Measurements from ENCODE around the gene WDR53. TPM values are rescaled to one million over a fixed set of nuclear protein-coding genes. Genes with fewer than 3 reads are reported as not detected.

Gene WDR53
- total and polyA plus RNA-seq, 4 experiments from 2014 or later = 25.8 to 38.7 (median 35.2) TPM

- H3K9me3 ChIP-seq (ENCODE audit: control insufficient read depth in 1 of 2, low read length in 2 of 2) = no peaks in the 10 kb centered on the region
- H3K27ac ChIP-seq (ENCODE audit: low read depth, low read length) = no peak overlapping the region
- H3K27me3 Mint-ChIP-seq = peaks cover 0 to 2% of the 10 kb centered on the region in 2 donors
- no peak overlapping the region for H3K4me3 Mint-ChIP-seq
- no peaks in the 10 kb centered on the region for H3K36me3 ChIP-seq (ENCODE audit: insufficient read depth, low read length)
- no peaks in the 10 kb centered on the region for H3K27me3 ChIP-seq (ENCODE audit: insufficient read depth, low read length)
- no peaks in the 10 kb centered on the region for H3K4me1 ChIP-seq (ENCODE audit: insufficient read depth, low read length)
- DNase-seq = peak; percentile 40 to 62 (median 49)
- ChIA-PET POLR2A (ENCODE audit: partially characterized antibody) (interaction anchor here (1.0 kb wide), 1 partner anchor 72 kb away, joined by 4 read pairs; no protein-coding TSS in a partner anchor), CTCF (ENCODE audit: partially characterized antibody) (interaction anchor here (0.6 to 4.5 kb wide), 16 partner anchors 14 to 283 kb away, joined by 3 to 17 read pairs (median 4); partner anchors contain the start of genes FBXO45 and WDR53)
- H3K4me3 ChIP-seq (ENCODE audit: low read length in 2 of 2) = no peak overlapping the region
- H3K9me3 Mint-ChIP-seq = no peaks in the 10 kb centered on the region
- intact Hi-C loops (cut with micrococcal nuclease) = loop anchor here (1.0 to 5.0 kb wide), 6 partner anchors 27 to 431 kb away; partner anchors contain the start of genes FBXO45, PIGZ and WDR53
- H3K27ac Mint-ChIP-seq = peak overlapping the region in 1 of 7 donors; percentile 19
- peaks cover 0 to 3% (median 1%) of the 10 kb centered on the region in 4 donors for H3K4me1 Mint-ChIP-seq
- H3K36me3 Mint-ChIP-seq = no peaks in the 10 kb centered on the region
These were observed 30.9 kb downstream of the WDR53 start for GRCh38 chr3:196537319-196537984.

DNA sequence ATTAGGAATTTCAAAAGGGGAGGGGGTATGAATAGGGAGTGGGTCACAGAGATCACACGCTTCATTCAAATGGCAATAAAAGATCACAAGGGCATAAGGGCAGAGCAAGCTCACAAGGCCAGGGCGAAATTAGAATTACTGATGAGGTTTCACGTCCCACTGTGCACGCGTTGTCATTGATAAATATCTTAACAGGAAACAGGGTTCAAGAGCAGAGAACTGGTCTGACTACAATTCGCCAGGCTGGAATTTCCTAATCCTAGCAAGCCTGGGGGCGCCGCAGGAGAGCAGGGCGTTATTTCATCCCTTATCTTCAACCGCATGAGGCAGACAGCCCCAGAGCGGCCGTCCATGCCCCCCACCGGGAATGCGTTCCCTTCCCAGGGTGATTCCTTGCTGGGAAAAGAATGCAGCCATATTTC lies 35.1 kb downstream of the WDR53 start:
- intact Hi-C loops (cut with micrococcal nuclease) = no loop called here
- POLR2A ChIA-PET (ENCODE audit: partially characterized antibody) = no interaction called here

DNA sequence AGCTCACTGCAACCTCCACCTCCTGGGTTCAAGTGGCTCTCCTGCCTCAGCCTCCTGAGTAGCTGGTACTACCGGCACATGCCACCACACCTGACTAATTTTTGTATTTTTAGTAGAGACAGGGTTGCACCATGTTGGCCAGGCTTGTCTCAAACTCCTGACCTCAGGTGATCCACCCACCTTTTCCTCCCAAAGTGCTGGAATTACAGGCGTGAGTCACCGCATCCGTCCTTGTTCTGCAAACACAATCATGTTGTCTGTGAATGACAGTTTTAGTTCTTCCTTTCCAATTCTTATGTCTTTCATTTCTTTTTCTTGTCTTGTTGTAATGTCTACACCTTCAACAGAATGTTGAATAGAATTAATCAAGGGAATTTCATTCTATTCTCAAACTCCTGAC lies 36.9 kb downstream of the WDR53 start:
- no peaks in the 10 kb centered on the region for H3K4me1 ChIP-seq (ENCODE audit: insufficient read depth, low read length)
- peak overlapping the region in 1 of 7 donors; percentile 52 for H3K27ac Mint-ChIP-seq
- POLR2A ChIA-PET (ENCODE audit: partially characterized antibody) = no interaction called here
- no peaks in the 10 kb centered on the region for H3K9me3 ChIP-seq (ENCODE audit: control insufficient read depth in 1 of 2, low read length in 2 of 2)
- H3K36me3 Mint-ChIP-seq = no peaks in the 10 kb centered on the region
- no peaks in the 10 kb centered on the region for H3K36me3 ChIP-seq (ENCODE audit: insufficient read depth, low read length)
- H3K4me3 Mint-ChIP-seq = no peak overlapping the region
- H3K27me3 Mint-ChIP-seq = peaks cover 0 to 5% of the 10 kb centered on the region in 2 donors
- intact Hi-C loops (cut with micrococcal nuclease) = no loop called here
- CTCF ChIA-PET (ENCODE audit: partially characterized antibody) = interaction anchor here (1.4 to 1.6 kb wide), 2 partner anchors 10 to 78 kb away, joined by 3 to 10 read pairs; no protein-coding TSS in a partner anchor
- H3K27ac ChIP-seq (ENCODE audit: low read depth, low read length) = no peak overlapping the region
- H3K9me3 Mint-ChIP-seq = peaks cover 0 to 4% (median 0%) of the 10 kb centered on the region in 8 donors
- no peaks in the 10 kb centered on the region for H3K27me3 ChIP-seq (ENCODE audit: insufficient read depth, low read length)
- H3K4me3 ChIP-seq (ENCODE audit: low read length in 2 of 2) = no peak overlapping the region
- peaks cover 0 to 7% (median 5%) of the 10 kb centered on the region in 4 donors for H3K4me1 Mint-ChIP-seq
- no peak for DNase-seq

More for the DNA sequence above, 35.1 kb downstream of the WDR53 start:
- Mint-ChIP-seq H3K36me3 (no peaks in the 10 kb centered on the region), H3K27me3 (peaks cover 0 to 4% of the 10 kb centered on the region in 2 donors), H3K4me1 (peaks cover 0 to 4% (median 4%) of the 10 kb centered on the region in 4 donors), H3K4me3 (no peak overlapping the region), H3K27ac (no peak overlapping the region), H3K9me3 (peaks cover 0 to 4% (median 0%) of the 10 kb centered on the region in 8 donors)
- Histone ChIP-seq H3K27me3 (ENCODE audit: insufficient read depth, low read length) (no peaks in the 10 kb centered on the region), H3K4me3 (ENCODE audit: low read length in 2 of 2) (no peak overlapping the region), H3K4me1 (ENCODE audit: insufficient read depth, low read length) (no peaks in the 10 kb centered on the region), H3K36me3 (ENCODE audit: insufficient read depth, low read length) (no peaks in the 10 kb centered on the region), H3K27ac (ENCODE audit: low read depth, low read length) (no peak overlapping the region), H3K9me3 (ENCODE audit: control insufficient read depth in 1 of 2, low read length in 2 of 2) (no peaks in the 10 kb centered on the region)
- CTCF ChIA-PET (ENCODE audit: partially characterized antibody) = no interaction called here
- DNase-seq = no peak

GRCh38 chr3:196528639-196529233 lies 39.6 kb downstream of the WDR53 start:
- peak; percentile 59 to 78 (median 66) for DNase-seq
- POLR2A ChIA-PET (ENCODE audit: partially characterized antibody) = interaction anchor here (0.7 to 2.1 kb wide), 12 partner anchors 15 to 414 kb away, joined by 3 to 29 read pairs (median 4); partner anchors contain the start of genes CEP19, DYNLT2B, FBXO45 and NCBP2
- H3K4me3 ChIP-seq (ENCODE audit: low read length in 2 of 2) = peak overlapping the region; percentile 47 to 60
- H3K4me1 ChIP-seq (ENCODE audit: insufficient read depth, low read length) = no peaks in the 10 kb centered on the region
- no peak overlapping the region for H3K27ac ChIP-seq (ENCODE audit: low read depth, low read length)
- H3K36me3 ChIP-seq (ENCODE audit: insufficient read depth, low read length) = no peaks in the 10 kb centered on the region
- Mint-ChIP-seq H3K4me3 (peak overlapping the region; percentile 42 to 84 (median 70)), H3K9me3 (peaks cover 0 to 4% (median 0%) of the 10 kb centered on the region in 8 donors), H3K27ac (peak overlapping the region in 5 of 7 donors; percentile 23 to 85 (median 46)), H3K27me3 (peaks cover 0 to 5% of the 10 kb centered on the region in 2 donors), H3K4me1 (peaks cover 0 to 5% (median 5%) of the 10 kb centered on the region in 4 donors), H3K36me3 (no peaks in the 10 kb centered on the region)
- CTCF ChIA-PET (ENCODE audit: partially characterized antibody) = interaction anchor here (0.6 to 1.9 kb wide), 47 partner anchors 8 to 293 kb away, joined by 3 to 15 read pairs (median 4); partner anchors contain the start of genes FBXO45 and WDR53
- intact Hi-C loops (cut with micrococcal nuclease) = loop anchor here (1.0 to 2.0 kb wide), 3 partner anchors 25 to 156 kb away; partner anchors contain the start of genes FBXO45, RNF168 and WDR53
- H3K27me3 ChIP-seq (ENCODE audit: insufficient read depth, low read length) = no peaks in the 10 kb centered on the region
- H3K9me3 ChIP-seq (ENCODE audit: control insufficient read depth in 1 of 2, low read length in 2 of 2) = no peaks in the 10 kb centered on the region

- intact Hi-C loops (cut with micrococcal nuclease) = no loop called here
- peaks cover 0 to 5% (median 5%) of the 10 kb centered on the region in 4 donors for H3K4me1 Mint-ChIP-seq
- H3K9me3 Mint-ChIP-seq = peaks cover 0 to 25% (median 17%) of the 10 kb centered on the region in 8 donors
- DNase-seq = no peak
- no peak overlapping the region for H3K4me3 Mint-ChIP-seq
- Histone ChIP-seq H3K27me3 (ENCODE audit: insufficient read depth, low read length) (no peaks in the 10 kb centered on the region), H3K27ac (ENCODE audit: low read depth, low read length) (no peak overlapping the region), H3K4me1 (ENCODE audit: insufficient read depth, low read length) (no peaks in the 10 kb centered on the region), H3K36me3 (ENCODE audit: insufficient read depth, low read length) (no peaks in the 10 kb centered on the region), H3K9me3 (ENCODE audit: control insufficient read depth in 1 of 2, low read length in 2 of 2) (peaks cover 0 to under 1% of the 10 kb centered on the region in 2 donors), H3K4me3 (ENCODE audit: low read length in 2 of 2) (no peak overlapping the region)
- H3K27ac Mint-ChIP-seq = no peak overlapping the region
- ChIA-PET CTCF (ENCODE audit: partially characterized antibody) (interaction anchor here (0.6 to 9.8 kb wide), 5 partner anchors 9 to 269 kb away, joined by 3 to 113 read pairs (median 17); no protein-coding TSS in a partner anchor), POLR2A (ENCODE audit: partially characterized antibody) (no interaction called here)
- peaks cover 0 to 1% of the 10 kb centered on the region in 2 donors for H3K27me3 Mint-ChIP-seq
- peaks cover 7 to 10% of the 10 kb centered on the region in 2 donors for H3K36me3 Mint-ChIP-seq
These were observed 43.2 kb downstream of the WDR53 start for GRCh38 chr3:196525141-196525540.

GRCh38 chr3:196524527-196524926 lies 43.8 kb downstream of the WDR53 start:
- intact Hi-C loops (cut with micrococcal nuclease) = no loop called here
- H3K9me3 Mint-ChIP-seq = peaks cover 0 to 31% (median 23%) of the 10 kb centered on the region in 8 donors

More at GRCh38 chr3:196524527-196524926, 43.8 kb downstream of the WDR53 start:
- ChIA-PET POLR2A (ENCODE audit: partially characterized antibody) (interaction anchor here (1.4 kb wide), 1 partner anchor 250 kb away, joined by 3 read pairs; no protein-coding TSS in a partner anchor), CTCF (ENCODE audit: partially characterized antibody) (interaction anchor here (2.2 to 9.8 kb wide), 7 partner anchors 11 to 269 kb away, joined by 7 to 113 read pairs (median 16); no protein-coding TSS in a partner anchor)
- H3K27me3 ChIP-seq (ENCODE audit: insufficient read depth, low read length) = no peaks in the 10 kb centered on the region
- no peak overlapping the region for H3K27ac Mint-ChIP-seq
- peaks cover 4 to 6% of the 10 kb centered on the region in 2 donors for H3K9me3 ChIP-seq (ENCODE audit: control insufficient read depth in 1 of 2, low read length in 2 of 2)
- H3K4me3 Mint-ChIP-seq = no peak overlapping the region
- H3K27ac ChIP-seq (ENCODE audit: low read depth, low read length) = no peak overlapping the region
- H3K36me3 Mint-ChIP-seq = peaks cover 9 to 11% of the 10 kb centered on the region in 2 donors
- H3K36me3 ChIP-seq (ENCODE audit: insufficient read depth, low read length) = no peaks in the 10 kb centered on the region
- peaks cover 0 to 1% of the 10 kb centered on the region in 2 donors for H3K27me3 Mint-ChIP-seq
- no peaks in the 10 kb centered on the region for H3K4me1 ChIP-seq (ENCODE audit: insufficient read depth, low read length)
- peaks cover 0 to 5% (median 5%) of the 10 kb centered on the region in 4 donors for H3K4me1 Mint-ChIP-seq
- no peak for DNase-seq
- no peak overlapping the region for H3K4me3 ChIP-seq (ENCODE audit: low read length in 2 of 2)

All from CD4-positive, alpha-beta memory T cell (primary cell).